ENCODE results near the gene TTC9B. TPM values are rescaled to one million over a fixed set of nuclear protein-coding genes. Genes with fewer than 3 reads are reported as not detected.
A peak's percentile ranks its signal among the peaks of the same experiment; 100 is the strongest.

Gene TTC9B
- total and polyA plus RNA-seq, 2 of the 13 experiments (the other 11 are each of a cell fraction or from before 2014, with no cell fraction given), result not detected

GRCh38 chr19:40231544-40232424, 13.6 kb upstream of the TTC9B start (continued):
- TF ChIP-seq ZUFSP (CRISPR knock-in tag; IDR thresholded peaks at IDR 0.05; ENCODE audit: borderline replicate concordance) (no peak), ZNF570 (CRISPR knock-in tag; IDR thresholded peaks at IDR 0.05; ENCODE audit: borderline replicate concordance) (no peak), ZNF605 (CRISPR knock-in tag; IDR thresholded peaks at IDR 0.05) (peak; percentile 30; the same call in 1 of the 2 replicates), CCDC6 (CRISPR knock-in tag; IDR thresholded peaks at IDR 0.05) (peak; percentile 88; the same call in 1 of the 2 replicates), ATF7-NPFF (CRISPR knock-in tag; IDR thresholded peaks at IDR 0.05; ENCODE audit: low read depth) (peak; percentile 73; the same call in 1 of the 2 replicates), MTA1 (CRISPR knock-in tag; IDR thresholded peaks at IDR 0.05; ENCODE audit: borderline replicate concordance) (peak; percentile 89; the same call in 1 of the 2 replicates), ZNF431 (CRISPR knock-in tag; IDR thresholded peaks at IDR 0.05; ENCODE audit: borderline replicate concordance, low read depth) (peak; percentile 60), ZSCAN29 (CRISPR knock-in tag; conservative IDR thresholded peaks at IDR 0.05) (no peak; the same call in 1 of the 2 replicates), TSC22D2 (CRISPR knock-in tag; IDR thresholded peaks at IDR 0.05; ENCODE audit: borderline replicate concordance) (peak; percentile 57; the same call in 1 of the 2 replicates), ZNF333 (CRISPR knock-in tag; IDR thresholded peaks at IDR 0.05; ENCODE audit: borderline replicate concordance) (no peak; the same call in 1 of the 2 replicates), ZEB1 (IDR thresholded peaks at IDR 0.05; ENCODE audit: insufficient replicate concordance, low read depth) (peak; percentile 16), ZNF780A (CRISPR knock-in tag; IDR thresholded peaks at IDR 0.05) (peak; percentile 26; the same call in 1 of the 2 replicates), ATF5 (CRISPR knock-in tag; IDR thresholded peaks at IDR 0.05; ENCODE audit: low read depth) (no peak), PBX2 (CRISPR knock-in tag; IDR thresholded peaks at IDR 0.05) (no peak), KLF6 (CRISPR knock-in tag; IDR thresholded peaks at IDR 0.05) (peak; percentile 58; the same call in 1 of the 2 replicates), ZHX1 (CRISPR knock-in tag; IDR thresholded peaks at IDR 0.05; ENCODE audit: low read depth) (peak; percentile 47; the same call in 1 of the 2 replicates), FIP1L1 (IDR thresholded peaks at IDR 0.05; ENCODE audit: borderline replicate concordance, insufficient read depth, low read depth, low read length) (no peak), CEBPB (IDR thresholded peaks at IDR 0.05; ENCODE audit: borderline replicate concordance, low read depth, low read length) (no peak), RFX5 (IDR thresholded peaks at IDR 0.05; ENCODE audit: low read depth, low read length) (no peak), ZFP36L1 (CRISPR knock-in tag; IDR thresholded peaks at IDR 0.05) (no peak), ZNF468 (CRISPR knock-in tag; IDR thresholded peaks at IDR 0.05) (no peak), ZBTB8A (CRISPR knock-in tag; IDR thresholded peaks at IDR 0.05; ENCODE audit: borderline replicate concordance, low read depth) (no peak)
